CD4-positive, alpha-beta T cell treated with Interleukin-15 for 1 hour (primary cell): Measurements from ENCODE around the gene RRP1.
A peak's percentile ranks its signal among the peaks of the same experiment; 100 is the strongest.
"Not testable (repeated sequence)": the region's sequence is repeated elsewhere in the genome, so short reads cannot be mapped to it uniquely, and the experiment has no call there.

Experiments used
- DNase-seq: peaks from one replicate; pipeline ENCODE4 v3.0.0-alpha.2; 2020

The RRP1 gene

DNA sequence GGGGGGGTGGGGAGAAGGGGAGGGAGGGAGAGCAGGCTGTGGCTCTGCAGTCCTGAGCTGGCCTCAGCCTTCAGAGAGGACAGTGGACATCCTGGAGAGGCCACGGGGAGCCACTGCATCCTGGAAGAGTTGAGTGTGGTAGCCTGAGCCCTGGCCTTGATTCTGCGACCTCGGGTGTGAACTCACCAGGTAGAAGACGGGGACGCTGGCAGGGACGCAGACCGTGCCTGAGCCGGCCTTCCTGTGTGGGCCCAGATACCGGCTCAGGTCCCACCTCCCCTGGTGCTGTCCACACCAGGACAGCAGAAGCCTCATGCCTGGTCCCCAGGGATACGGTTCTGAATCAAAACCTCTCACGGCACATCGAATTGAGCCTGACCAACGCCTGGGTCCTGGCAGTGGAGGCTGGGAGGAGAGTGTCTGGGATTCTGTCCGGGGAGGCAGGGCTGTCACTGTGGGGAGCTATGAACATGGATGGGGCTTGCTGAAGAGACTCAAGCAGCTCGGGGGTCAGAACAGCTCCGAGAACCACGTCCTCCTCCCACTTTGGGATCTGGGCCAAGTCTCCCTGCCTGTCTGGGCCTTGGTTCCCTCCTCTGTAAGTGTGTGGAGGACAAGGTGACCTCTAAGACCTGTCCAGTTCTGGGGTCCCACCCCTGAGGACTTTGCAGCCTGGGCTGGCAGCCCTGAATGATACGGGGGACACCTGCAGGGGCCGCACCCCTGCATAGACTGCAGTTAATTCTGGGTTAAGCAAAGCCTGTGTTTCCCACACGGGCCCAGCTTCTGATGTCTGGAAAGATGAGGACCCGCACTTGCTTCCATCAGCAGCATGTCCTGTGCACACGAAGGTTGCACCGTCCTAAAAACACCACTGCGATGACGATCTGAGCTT lies 30.4 kb downstream of the RRP1 start:
- no peak for DNase-seq

DNA sequence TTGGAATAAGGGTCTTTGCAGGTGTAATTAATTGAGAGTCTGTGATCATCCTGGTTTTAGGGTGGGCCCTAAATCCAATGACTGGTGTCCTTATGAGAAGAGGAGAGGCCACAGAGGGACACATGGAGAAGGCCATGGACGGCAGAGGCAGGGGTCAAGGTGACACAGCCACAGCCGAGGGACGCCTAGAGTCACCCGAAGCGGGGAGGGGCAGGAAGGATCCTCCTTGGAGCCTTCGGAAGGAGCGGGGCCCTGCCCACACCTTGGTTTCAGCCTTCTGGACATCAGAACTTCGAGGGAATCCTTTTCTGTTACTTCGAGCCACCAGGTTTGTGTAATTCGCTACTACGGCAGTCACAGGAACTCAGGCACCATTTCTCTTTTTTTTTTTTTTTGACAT lies 31.1 kb downstream of the RRP1 start:
- peak; percentile 16 for DNase-seq

DNA sequence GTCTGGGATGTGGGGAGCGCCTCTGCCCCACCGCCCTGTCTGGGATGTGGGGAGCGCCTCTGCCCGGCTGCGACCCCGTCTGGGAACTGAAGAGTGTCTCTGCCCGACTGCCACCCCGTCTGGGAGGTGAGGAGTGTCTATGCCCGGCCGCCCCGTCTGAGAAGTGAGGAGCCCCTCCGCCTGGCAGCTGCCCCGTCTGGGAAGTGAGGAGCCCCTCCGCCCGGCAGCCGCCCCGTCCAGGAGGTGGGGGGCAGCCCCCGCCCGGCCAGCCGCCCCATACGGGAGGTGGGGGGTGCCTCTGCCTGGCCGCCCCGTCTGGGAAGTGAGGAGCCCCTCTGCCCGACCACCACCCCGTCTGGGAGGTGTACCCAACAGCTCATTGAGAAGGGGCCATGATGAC lies 32.8 kb downstream of the RRP1 start:
- not testable (repeated sequence) for DNase-seq

DNA sequence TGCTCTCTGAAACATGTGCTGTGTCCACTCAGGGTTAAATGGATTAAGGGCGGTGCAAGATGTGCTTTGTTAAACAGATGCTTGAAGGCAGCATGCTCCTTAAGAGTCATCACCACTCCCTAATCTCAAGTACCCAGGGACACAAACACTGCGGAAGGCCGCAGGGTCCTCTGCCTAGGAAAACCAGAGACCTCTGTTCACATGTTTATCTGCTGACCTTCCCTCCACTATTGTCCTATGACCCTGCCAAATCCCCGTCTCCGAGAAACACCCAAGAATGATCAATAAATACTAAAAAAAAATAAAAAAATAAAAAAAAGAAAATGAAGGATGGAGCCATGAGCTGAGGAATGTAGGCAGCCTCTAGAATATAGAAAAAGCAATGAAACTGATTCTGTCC lies 33.4 kb downstream of the RRP1 start:
- not testable (repeated sequence) for DNase-seq

DNA sequence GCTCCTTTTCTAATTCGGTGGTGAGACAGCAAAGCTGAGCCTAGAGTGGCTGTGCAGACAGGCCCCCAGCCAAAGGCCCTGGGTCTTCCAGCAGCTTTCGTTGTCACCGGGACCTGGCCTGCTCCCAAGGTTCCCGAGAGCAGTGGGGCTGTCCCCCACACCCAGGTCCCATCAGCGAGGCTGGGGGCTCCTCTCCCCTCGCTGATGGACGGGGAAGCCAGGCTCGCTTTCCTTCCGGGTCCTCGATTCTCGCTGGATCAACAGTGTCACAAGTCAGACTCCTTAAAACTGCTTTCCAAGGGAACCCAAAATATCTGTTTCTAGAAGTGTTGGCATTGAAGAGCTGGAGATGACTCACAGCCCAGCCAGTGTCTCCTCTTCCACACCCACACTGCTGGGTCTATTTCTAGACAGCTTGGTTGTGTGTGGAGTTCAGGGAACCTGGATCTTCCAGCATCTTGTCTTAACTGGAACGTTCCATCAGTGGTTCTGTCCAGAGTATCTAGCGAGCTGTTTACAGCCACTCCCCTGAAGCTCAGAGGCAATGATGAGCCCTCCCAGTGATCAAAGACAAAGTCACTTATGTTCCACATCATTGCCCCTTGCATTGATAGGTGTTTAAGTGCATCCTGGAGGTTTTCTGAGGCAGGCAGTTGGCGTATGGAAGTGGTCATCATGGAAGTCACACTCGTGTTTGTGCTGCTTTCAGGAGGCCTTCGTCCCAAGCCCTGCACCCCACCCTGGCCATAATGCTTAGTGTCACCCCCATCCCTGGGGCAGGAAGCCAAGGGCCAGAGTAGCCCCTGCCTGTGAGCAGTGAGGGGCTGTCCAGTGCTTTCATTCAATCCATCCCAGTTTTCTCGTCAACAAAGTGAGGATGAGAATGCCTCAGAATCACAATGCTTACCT lies 35.2 kb downstream of the RRP1 start:
- peak; percentile 16 for DNase-seq

DNA sequence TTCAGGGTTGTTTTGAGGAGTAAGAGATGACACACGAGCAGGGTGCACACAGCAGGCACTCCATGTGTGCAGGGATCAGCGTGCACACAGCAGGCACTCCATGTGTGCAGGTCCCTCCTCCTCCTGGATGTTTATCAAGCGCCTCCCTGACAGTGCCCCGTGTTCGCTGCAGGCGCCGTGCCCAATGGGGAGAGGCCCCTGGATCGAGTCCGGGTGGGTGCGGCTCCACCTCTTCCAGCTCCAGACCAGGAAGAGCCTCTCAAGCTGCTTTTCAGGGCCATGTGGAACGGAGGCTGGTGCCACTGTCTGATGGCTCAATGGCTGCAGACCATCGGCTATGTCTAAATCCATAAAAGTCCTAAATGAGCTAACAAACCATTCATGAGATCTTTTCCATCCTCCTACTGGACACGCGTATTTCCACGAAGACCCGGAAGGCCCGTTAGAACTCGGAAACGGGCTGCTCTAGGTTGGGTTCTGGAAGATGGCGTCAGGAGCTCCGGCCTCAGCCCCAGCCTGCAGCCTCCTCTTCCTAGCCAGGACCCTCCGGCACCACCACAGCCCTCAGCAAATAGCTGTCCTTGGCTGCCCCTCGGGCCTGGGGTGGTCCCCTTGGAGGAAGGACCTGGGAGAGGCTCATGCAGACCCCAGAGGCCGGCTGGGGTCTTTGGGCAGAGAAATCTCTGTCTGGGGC lies 36.0 kb downstream of the RRP1 start:
- DNase-seq: no peak

DNA sequence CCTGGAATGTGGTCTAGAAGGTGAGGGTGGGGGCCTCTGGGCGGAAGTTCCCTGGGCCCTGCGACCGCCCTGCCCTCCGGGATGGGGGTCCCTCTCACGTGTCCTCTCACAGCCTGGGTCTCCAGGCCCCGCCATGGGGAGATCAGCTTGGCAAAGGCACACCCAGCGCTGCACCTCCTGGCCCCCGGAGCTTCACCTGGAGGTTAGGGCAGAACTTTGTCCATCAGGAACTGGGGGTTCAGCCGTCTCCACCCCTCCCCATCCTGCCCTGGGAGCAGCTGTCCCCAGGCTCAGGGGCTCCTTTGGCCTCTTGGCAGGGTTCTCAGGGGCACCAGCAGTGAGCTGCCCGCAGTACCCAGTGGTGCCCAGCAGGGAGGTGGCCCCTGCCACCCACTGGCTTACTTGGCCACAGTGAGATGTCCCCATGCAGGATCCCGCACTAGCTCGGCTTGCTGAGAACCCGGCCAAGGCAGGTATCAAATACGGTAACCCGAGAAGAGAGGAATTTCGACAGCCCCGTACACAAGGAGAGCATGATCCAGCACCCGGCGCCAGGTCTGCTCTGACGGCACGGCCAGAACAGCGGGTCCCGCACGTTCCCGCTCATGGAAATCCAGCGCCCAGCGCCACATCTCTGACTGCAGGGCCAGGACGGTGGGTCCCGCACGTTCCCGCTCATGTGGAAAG lies 36.7 kb downstream of the RRP1 start:
- DNase-seq: peak; percentile 11

DNA sequence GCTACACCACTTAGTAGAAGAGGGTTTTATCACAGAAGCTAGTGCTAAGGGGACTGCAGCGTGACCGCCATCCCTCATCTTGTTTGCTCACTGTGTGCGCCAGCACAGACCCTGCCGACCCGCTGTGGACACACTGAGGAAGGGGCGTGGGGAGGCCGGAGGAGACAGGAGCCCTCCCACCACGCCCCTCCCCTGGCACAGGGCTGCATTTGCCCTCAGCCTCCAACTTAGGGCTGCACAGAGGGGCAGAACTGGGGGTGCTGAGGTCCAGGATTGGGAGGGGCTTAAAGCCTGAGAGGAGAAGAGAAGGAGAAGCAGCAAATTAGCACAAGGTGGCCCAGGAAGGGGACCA lies 37.2 kb downstream of the RRP1 start:
- no peak for DNase-seq

DNA sequence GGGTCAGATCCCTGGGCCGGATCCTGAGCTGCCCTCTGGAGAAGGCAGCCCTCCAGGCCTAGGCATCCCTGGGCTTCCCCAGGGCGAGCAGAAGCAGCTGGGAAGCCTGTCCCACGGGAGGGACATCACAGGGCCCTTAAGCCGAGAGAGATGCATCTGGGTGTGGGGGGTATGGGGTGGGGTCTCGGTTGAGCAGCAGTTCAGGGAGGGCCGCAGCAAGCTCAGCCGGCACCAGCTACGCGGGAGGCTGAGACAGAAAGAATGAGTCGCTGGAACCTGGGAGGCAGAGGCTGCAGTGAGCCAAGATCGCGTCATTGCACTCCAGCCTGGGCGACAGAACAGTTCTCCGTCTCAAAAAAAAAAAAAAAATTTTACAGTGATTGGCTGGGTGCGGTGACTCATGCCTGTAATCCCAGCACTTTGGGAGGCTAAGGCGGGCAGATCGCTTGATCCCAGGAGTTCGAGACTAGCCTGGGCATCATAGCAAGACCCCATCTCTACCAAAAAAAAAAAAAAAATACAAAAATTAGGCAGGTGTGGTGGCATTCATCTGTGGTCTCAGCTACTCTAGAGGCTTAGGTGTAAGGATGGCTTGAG lies 37.7 kb downstream of the RRP1 start:
- DNase-seq: peak; percentile 2

DNA sequence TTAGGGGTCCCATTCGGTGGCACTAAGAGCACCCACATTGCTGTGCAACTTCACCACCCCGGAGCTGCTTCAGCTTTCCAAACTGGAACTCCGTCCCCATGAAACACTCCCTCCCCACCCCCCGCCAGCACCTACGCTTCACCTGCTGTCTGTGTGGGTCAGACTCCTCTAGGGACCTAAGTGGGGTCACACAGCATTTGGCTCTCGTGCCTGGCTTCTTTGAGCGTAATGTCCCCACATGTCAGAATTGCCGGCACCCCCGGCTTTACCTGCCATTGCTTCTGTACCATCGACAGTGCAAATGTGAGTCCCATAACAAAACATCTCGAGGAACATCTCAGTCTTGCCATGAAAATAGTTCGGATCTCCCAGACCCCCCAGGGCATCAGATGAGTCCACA lies 39.8 kb downstream of the RRP1 start:
- no peak for DNase-seq

DNA sequence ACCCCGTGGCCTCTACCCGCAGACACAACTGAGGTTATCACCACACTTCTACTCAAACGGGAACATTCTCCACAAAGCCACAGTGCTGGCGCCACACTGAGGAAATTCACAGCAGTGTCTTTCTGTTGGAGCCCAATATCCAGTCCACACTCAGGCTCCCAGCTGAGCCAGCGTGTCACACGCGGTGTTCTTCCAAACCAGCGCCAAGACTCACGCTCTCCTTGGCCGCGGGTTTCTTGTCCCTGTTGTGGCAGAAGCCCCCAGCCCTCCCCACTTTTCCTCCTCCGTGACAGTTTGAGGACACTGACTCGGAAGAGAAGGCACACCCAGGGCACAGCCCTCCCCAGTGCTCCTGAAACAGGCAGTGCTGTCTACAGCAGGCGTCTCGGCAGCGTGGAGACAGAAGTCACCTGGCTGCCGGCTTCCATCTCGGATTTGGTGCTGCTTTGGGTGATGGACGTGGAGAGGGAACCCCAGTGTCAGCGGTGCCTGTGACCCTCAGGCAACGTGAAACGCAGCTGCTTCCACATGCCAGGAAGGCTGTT lies 40.3 kb downstream of the RRP1 start:
- no peak for DNase-seq

DNA sequence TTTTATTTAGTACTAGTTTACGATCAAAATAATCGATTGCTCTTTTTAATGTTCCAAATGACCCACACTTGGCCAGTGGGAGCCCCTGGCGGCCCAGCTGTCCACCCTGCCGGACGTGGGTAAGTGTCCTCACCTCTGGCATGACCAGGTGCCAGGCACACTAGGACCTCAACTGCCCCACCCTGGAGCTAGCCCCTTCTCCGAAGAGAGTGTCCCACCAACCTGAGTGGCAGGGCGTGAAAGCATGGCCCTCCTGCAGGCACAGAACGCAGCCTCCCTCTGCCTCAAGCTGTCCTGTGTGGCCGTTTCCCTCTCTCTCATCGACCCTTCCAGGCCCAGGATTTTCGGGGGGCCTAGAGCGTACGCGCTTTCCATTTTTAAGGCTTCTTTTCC lies 42.8 kb downstream of the RRP1 start:
- no peak for DNase-seq

DNA sequence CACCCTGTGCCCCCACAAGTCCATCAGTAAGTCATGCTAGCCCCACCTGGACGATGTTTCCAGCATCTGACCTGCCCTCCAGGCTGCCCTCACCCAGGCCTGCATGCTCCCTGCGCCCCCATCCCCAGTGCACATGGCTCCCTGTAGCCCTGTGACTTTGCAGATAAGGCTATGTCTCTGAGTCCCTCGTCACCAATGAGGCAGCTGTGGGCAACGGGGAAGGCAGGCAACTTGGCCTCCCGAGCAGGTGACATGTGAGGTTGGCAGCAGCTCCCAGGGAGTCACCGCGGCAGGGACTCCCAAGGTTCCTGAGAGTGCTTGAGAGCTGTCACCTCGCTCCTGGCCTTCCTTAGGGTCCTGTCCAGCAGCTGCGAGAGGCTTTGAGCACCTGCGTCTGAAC lies 43.3 kb downstream of the RRP1 start:
- DNase-seq: no peak

DNA sequence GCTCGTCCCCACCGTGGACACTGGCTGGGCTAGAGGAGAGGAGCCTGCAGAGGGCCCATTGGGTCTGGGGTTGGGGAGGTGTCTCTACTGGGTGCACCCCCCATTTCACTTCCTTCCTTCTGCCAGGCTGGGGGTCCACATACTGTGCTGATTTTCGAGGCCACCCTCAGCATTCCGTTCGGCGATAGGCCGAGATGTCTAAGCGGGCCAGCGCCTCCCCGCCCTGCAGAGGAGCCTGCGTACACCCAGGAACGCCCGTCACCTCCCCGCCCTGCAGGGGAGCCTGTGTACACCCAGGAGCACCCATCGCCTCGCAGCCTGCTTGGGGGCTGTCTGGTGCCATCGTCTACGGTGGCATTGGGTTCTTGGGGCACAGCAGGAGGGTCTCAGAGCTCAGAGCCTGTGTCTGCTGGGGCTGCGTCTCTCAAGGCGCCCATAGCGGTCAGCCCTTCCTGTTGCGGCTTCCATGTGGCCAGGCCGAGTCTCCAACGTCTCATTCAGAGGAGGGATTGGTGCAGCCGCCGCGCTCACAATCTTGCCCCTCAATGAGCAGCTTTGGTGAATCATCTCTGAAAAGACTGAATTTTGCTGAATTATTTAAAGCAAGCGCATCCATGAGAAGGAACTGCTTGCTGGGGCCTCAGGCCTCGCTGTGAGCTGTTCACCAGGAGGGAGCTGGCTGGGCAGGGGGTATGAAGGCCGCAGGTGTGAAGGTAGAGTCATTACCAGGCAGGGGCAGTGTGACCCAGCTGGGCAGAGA lies 44.9 kb downstream of the RRP1 start:
- no peak for DNase-seq

DNA sequence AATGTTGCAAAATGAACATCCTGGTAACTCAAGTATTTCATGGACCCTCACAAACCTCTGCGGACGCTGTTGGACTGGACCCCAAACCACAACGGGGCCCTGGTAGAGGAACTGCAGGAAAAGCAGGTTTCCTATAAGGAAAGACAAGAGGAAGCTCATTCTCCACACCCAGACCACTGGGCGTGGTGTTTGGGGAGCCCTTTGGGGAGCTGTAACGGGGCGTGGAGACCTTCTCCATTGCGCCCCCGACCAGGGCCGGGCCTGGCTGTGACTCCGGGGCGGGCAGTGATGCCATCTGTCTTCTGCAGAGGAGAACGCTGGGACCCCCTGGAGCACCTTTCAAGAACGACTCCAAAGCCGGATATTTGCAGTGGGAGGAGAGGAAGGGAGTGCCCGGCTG lies 45.7 kb downstream of the RRP1 start:
- no peak for DNase-seq

DNA sequence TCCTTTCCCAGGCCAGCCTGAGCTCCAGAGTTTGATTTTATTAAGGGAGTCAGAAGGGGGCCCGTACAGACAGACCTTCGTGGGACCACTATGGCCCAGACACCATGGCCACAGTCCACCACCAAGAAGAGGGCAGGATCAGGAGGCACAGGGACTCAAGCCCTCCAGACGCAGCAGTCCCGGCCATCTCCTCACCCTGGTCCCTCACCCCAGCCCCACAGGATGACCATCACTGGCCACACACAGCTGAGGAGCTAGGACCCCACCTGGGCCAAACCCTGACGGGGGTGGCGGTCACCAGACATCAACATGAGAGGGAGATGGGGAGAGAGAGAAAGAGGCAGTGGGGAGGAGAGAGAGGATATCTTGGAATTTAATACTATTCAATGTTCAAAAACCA lies 46.5 kb downstream of the RRP1 start:
- no peak for DNase-seq

DNA sequence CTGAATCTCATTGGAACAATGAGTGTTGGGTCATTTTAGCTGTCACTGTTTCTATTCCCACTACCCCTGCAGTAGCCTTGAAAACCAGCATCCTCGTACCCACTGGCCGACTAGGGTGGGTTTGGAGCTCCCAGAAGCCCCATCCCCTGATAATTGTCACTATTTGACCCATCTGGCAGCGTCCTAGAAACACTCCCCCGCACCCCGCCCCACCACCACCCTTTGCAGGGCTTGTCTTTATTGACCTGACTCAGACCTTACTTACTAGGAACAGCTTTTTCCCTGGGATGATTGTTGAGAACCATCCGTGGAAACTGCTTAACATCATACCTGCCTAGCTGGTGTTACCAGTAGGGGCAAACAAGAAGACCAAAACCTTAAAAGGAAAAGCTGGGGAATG lies 47.2 kb downstream of the RRP1 start:
- DNase-seq: no peak

DNA sequence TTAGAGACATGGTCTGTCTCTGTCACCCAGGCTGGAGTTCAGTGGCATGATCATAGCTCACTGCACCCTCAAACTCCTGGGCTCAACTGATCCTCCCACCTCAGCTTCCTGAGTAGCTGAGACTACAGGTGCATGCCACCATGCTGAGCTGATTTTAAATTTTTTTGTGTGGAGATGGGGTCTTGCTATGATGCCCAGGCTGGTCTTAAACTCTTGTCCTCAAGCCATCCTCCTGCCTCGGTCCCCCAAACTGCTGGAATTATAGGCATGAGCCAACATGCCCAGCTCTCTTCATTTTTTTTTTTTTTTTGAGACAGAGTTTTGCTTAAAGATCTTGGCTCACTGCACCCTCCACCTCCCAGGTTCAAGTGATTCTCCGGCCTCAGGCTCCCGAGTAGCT lies 50.9 kb downstream of the RRP1 start:
- DNase-seq: no peak

DNA sequence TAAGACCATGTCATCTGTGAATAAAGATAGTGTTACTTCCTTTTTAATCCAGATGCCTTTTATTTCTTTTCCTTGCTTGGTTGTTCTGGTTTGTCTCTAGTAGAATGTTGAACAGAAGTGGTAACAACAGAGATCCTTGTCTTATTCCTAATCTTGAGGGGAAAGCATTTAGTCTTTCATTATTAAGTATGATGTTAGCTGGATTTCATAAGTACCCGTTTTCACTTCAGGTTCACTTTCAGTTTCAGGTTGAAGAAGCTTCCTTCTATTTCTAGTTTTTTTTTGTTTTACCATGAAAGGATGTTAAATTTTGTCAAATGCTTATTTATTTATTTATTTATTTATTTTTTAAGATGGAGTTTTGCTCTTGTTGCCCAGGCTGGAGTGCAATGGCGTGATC lies 53.4 kb downstream of the RRP1 start:
- DNase-seq: no peak

DNA sequence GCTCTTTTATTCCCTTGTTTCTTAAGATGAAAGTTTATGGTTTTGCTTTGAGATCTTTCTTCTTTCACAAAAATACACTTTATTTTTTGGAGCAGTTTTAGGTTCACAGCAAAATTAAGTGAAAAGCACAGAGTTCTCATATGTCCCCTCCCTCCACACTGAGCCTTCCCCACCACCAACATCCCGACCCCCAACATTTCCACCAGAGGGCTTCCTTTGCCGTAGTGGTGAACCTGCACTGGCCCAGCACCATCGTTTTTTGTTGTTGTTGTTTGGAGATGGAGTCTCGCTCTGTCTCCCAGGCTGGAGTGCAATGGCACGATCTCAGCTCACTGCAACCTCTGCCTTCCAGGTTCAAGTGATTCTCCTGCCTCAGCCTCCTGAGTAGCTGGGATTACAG lies 55.5 kb downstream of the RRP1 start:
- DNase-seq: not testable (repeated sequence)

DNA sequence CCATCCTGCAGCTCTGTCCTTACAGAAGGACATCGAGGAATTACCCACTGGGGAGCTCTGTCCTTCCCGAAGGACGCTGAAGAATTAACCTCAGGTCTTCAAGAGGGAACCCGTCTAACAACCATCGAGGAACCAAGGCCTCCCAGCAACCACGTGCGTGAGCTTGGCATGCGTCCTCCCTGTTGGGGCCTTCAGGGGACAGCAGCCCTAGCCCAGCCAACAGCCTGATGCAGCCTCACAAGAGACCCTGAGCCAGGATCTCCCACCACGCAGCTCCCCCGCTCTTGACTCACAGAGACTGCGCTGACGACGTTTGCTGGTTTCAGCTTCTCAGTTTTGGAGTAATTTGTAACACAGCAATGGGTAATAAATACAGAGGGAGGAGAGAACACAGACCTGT lies 56.0 kb downstream of the RRP1 start:
- DNase-seq: no peak
